Left ventricle myocardium superior (tissue), 1 donor: ENCODE measurements around the gene APOBR. TPM values are rescaled to one million over a fixed set of nuclear protein-coding genes. Genes with fewer than 3 reads are reported as not detected.
"Not testable (repeated sequence)": the region's sequence is repeated elsewhere in the genome, so short reads cannot be mapped to it uniquely, and the experiment has no call there.

Source experiments
- ATAC-seq: fragments of 200-7000 bp; cut with Tn5 transposase; one replicate; pipeline ENCODE4 v1.9.1; 2020; ENCODE audit warnings: mild to moderate bottlenecking, moderate library complexity
- DNase-seq: peaks from one replicate; pipeline ENCODE4 v3.0.0-alpha.2; 2020
- intact Hi-C: fragments of 100-400 bp; cut with micrococcal nuclease; formaldehyde crosslinking; loops from one replicate; pipeline ENCODE4 v1.11.0; 2022
- total RNA-seq: library from RNA; stranded (reverse); fragmentation: NEBNext Ultra II Directional; extraction: Animal tissue kit (Norgen Biotek cat#: 25700); gene quantifications from one replicate; pipeline ENCODE4 v1.2.1, GENCODE V29; 2021
- donor health status: DM: no; HTN: yes; CAD: no; lungs with severe emphysema.

APOBR gene
- total RNA-seq, 1 donor from 2014 or later, result 0.47 TPM

DNA sequence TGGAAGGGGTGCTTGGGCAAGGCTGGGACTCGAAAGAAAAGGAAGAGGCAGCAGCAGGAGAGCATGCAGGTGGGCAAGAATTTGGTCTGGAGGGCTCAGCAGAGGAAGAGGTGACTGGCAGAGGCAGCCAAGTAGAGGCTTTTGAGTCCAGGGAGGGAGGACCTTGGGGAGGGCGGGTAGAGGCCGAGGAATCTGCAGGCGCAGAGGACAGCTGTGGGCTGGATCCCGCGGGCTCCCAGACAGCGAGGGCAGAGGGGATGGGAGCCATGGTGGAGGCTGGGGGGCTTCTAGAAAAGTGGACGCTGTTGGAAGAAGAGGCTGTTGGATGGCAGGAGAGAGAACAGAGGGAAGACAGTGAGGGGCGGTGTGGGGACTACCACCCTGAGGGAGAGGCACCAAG lies 2.9 kb downstream of the APOBR start:
- DNase-seq (no peak), ATAC-seq (no peak)
- intact Hi-C loops, result loop anchor here (10.0 kb wide), 1 partner anchor 57 kb away; the partner anchor contains the start of gene SGF29

DNA sequence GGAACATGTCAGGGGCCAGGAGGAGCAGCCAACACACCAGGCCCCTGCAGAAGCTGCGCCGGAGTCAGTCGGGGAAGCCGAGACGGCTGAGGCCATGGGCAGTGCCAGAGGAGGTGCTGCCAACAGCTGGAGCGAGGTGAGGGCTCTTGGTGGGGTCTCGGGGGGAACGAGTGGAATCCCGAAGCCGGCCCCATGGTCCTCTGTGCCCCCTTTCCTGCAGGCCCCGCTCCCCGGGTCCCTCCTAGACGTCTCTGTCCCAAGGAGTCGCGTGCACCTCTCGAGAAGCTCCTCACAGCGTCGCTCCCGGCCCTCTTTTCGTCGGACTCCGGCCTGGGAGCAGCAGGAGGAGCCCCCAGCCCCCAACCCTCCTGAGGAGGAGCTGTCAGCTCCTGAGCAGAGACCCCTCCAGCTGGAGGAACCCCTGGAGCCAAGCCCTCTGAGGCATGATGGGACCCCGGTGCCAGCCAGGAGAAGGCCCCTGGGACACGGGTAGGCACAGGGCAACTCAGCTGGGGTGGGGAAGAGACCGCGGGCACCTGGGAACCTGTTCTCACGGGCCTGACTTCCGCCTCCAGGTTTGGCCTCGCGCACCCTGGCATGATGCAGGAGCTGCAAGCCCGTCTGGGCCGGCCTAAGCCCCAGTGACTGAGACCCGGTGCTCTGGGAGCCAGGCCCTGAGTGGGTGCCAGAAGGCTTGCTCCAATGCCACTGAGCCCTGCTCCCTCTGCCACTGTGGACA lies 3.6 kb downstream of the APOBR start:
- DNase-seq (no peak), ATAC-seq (no peak)
- intact Hi-C loops, result loop anchor here (10.0 kb wide), 1 partner anchor 57 kb away; the partner anchor contains the start of gene SGF29

DNA sequence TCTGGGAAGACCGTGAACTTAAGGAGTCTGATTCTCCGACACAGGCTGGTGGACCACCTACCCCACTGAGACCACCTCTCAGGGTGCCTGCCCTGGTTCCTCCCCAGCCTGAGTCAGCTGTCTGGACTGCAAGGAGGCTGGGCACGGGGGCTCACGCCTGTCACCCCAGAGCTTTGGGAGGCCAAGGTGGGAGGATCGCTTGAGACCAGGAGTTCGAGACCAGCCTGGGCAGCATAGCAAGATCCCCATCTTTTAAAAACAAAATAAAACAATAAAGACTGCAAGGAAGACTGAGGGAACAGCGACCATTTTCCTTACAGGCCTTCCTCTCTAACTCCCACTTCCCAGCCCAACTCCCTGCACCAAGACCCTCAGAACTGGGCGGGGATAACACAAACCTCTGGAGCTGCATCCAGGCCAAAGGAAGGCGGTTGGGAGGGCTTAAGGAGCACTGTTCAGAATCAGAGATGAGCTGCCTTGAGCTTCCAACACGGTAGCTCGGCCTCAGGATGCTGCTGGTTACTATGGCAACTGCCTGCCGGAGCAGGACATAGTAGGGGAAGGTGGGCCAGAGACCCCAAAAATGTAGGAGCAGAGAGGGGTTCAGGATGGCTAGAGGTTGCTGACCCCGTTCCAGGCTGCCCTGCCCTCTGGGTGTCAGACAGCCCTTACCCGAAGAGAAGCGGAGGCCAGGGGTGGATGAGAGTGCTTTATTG lies 4.4 kb downstream of the APOBR start:
- ATAC-seq, result no peak
- DNase-seq, result no peak
- intact Hi-C loops, result loop anchor here (10.0 kb wide), 1 partner anchor 56 kb away; the partner anchor contains the start of gene SGF29

DNA sequence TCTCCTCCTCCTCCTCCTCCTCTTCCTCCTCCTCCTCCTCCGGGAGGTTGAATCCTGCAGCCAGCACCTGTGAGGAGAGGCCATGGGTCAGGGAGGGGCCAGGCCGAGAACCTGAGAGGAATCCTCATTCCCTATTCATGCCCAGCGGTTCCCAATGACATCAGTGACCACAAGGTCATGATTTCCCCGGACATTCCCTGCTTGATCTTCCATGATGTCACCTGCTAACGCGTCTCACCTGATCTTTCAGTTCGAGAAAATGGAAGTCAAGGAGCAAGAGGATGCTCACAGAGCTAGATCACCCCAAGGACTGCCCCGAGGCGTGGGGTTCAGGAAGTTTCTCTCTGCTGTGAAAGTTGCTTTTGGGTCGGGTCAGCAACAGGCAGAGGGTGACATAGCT lies 5.4 kb downstream of the APOBR start:
- intact Hi-C loops, result loop anchor here (10.0 kb wide), 1 partner anchor 55 kb away; the partner anchor contains the start of gene SGF29
- ATAC-seq, result no peak
- no peak for DNase-seq

DNA sequence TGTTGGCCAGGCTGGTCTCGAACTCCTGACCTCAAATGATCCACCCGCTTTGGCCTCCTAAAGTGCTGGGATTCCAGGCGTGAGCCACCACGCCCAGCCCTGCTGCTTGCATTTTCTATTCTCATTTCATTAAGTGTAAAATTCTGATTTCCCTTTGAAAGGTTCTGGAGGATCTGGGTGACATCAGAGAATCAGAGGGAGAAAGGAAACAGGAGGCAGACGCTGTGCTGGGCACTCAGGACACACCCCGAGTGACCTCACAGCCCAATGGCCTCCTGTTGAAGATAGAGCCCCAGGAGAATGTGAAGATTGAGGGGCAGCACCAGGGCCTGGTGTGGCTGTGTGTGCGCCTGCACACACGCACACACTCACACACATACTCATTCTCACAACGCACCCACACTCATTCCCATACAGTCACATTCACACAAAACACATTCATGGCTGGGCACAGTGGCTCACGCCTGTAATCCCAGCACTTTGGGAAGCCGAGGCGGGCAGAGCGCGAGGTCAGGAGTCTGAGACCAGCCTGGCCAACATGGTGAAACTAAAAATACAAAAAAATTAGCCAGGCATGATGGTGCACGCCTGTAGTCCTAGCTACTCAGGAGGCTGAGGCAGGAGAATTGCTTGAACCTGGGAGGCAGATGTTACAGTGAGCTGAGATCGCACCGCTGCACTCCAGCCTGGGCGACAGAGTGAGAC lies 6.2 kb downstream of the APOBR start:
- DNase-seq, ATAC-seq, intact Hi-C loops: not testable (repeated sequence)

DNA sequence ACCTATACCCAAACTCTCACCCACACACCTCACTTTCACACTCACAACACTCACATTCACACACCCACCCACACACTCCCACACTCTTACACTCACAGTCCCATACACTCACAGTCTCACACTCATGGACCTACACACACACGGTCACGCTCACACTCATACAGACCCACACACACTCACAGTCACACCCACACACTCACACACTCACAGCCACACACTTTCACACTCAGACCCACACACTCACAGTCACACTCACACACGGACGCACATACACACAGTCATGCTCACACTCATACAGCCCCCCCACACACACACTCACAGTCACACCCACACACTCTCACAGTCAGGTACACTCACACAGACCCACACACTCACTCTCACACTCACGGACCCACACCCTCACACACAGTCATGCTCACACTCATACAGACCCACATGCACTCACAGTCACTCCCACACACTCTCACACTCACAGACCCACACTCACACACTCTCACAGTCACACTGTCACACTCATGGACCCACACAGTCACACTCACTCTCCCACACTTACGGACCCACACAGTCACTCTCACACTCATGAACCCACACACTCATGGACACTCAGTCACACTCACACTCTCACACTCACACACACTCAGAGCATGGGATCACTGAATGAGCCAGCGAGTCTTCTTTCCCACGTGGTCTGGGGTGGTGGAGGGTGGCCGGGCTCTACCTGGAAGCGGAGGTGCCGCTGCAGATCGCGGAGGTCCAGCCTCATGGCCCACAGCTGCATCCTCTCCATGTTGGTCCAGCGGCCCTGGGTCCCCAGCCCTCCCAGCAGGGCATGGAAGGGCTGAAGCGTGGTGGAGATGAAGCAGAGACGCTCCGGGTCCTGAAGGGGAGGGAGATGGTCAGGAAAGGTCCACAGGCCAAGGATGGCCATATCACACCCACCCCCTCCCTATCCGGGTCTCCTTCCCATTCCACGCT lies 7.1 kb downstream of the APOBR start:
- intact Hi-C loops, result no loop called here
- ATAC-seq (no peak), DNase-seq (no peak)

DNA sequence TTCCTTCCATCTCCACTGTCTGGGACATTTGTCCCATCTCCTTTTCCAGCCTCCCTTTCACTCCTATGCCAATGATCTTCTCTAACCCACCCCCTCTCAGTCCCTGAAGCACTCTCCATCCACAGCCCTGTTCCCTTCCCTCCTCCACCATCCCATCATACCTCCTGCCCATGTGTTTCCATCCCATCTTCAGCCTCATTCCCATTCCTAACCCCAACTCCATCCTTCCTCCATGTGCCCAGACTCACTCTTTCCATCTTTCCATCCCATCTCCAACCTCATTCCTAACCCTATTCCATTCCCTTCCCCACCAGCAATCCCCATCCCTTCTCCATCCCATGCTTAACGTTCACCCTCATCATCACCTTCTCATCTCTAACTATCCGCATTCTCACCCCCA lies 7.8 kb downstream of the APOBR start:
- intact Hi-C loops, result no loop called here
- DNase-seq (no peak), ATAC-seq (no peak)

DNA sequence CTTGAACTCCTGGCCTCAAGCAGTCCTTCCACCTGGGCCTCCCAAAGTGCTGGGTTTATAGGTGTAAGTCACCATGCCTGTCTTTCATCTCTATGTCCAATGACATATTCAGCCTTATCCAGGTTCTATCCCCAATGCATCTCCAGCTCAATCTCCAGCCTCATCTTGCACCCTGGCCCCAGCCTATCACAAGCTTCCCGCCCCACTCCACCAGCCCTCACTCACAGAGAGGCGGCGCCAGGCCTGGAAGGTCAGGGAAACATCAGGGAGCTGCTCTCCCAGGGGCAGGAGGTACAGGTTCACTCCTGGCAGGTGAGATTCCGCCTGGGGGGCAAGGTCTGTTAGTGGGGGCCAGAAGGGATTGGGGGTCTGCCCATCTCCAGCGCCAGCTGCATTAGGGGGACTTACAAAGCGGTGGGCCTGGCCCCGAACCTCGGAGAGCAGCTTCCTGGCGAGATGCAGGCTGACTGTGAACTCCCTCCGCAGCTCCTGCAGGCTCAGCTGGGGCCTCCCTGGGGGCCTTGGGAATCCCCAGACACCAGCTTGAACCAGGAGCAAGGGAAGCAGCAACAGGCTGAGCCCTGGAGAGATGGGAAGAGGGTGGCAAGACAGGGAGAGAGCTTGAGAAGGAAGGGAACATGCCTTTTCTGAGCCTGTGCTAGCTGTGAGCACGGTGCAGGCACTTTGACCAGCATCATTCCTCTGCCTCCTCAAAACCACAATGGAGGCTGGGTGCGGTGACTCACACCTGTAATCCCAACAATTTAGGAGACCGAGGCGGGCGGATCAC lies 9.2 kb downstream of the APOBR start:
- no peak for ATAC-seq
- no peak for DNase-seq
- intact Hi-C loops, result no loop called here

DNA sequence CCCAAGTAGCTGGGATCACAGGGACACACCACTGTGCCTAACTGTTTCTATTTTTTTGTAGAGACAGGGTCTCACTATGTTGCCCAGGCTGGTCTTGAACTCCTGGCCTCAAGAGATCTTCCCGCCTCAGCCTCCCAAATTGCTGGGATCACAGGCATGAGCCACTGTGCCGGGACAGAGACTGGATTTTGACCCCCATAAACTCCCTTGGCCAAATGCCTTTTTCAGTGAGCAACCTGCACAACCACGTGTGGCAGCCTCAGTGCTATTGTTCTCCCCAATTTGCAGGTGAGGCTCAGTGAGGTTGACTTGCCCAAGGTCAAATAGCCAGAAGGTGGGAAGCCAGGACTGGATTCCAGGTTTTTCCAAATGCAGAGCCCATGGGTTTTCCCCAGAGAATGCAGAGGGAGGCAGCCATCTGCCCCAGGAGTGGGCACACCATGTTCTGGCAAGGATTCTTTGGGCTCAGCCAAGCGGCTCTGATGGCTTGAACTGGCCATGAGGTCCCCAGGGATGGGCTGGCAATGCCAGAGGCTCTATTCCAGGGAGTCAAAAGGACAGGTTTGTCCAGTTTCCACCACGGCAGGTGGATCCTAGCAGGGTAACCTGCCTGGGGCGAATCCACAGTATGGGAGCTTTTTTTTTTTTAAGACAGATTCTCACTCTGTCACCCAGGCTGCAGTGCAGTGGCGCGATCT lies 10.4 kb downstream of the APOBR start:
- intact Hi-C loops, result no loop called here
- DNase-seq (no peak), ATAC-seq (no peak)

DNA sequence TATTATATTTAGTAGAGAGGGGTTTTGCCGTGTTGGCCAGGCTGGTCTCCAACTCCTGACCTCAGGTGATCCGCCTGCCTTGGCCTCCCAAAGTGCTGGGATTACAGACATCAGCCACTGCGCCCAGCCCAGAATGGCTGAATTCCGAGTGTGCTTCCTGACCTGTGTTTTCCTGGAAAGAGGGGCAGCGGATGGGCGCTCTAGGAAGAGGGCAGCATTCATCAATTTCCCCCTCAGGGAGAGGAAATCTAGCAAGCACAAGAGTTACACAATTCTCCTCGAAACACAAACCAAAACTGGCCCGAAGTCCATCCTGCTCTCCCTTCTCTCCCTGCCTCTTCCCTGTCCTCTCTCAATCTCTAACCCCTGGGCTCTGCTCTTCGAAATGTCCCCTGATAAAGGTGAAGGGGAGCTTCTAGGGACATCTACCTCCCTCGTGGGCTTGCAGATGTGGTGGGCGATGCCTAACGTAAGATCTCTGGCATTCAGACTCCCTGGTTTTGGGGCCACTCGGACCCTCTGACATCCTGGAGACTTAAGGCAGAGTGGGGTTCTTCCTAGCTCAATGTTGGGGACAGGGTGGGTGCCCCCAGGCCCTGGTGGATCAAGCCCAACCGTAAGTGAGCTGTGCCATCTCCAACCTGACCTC lies 11.2 kb downstream of the APOBR start:
- no peak for ATAC-seq
- intact Hi-C loops, result no loop called here

DNA sequence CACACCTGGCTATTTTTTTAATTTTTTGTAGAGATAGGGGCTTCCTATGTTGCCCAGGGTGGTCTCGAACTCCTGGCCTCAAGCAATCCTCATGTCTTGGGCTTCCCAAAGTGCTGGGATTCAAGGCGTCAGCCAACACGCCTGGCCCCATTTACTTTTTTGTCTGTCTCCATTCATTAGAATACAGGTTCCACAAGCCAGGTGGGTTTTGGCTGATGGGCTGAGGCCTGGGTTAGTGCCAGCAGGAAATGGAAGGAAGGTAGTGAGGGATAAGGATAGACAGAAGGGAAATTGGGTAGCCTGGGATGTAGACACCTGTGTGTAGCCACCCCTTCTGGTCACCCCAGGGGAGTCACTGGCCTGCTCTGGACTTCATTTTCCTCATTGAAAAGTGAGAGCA lies 16.6 kb downstream of the APOBR start:
- ATAC-seq (no peak), DNase-seq (no peak)
- intact Hi-C loops, result no loop called here

More for the DNA sequence above, 11.2 kb downstream of the APOBR start:
- no peak for DNase-seq

DNA sequence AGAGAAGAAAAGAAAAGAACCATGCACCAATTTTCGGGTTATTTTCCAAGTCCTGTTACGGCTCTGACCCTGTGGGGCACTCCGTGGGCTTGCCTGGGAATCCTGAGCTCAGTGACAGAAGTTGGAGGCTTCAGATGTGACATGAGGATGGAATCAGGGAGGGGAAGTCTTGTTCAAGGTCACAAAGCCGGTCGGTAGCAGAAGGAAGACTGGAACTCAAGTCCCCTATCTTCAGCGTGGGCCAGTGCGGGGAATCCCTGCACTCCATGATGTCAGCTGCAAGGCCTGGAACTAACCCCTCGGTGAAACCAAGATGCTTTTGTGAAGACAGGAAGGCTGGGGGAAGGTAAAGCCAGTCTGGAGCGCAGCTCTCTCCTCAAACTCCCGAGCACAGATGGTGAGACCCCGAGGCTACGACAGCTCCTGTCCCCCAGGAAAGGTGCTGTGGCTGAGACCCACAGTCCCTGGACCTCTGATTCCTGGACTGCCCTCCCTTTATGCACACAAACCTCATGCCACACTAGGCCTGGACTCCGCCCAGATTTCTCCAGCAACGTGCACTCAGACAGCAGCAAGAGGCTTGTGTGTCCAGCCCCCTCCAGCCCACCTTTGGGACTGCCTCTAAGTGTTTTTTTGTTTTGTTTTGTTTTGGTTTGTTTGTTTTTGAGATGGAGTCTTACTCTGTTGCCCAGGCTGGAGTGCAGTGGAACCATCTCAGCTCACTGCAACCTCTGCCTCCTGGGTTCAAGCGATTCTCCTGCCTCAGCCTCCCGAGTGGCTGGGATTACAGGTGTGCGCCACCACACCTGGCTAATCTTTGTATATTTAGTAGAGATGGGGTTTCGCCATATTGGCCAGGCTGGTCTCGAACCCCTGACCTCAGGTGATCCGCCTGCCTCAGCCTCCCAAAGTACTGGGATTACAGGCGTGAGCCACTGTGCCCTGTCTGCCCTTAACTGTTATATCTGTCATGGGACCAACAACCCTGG lies 17.7 kb downstream of the APOBR start:
- no peak for DNase-seq
- intact Hi-C loops, result no loop called here
- no peak for ATAC-seq

DNA sequence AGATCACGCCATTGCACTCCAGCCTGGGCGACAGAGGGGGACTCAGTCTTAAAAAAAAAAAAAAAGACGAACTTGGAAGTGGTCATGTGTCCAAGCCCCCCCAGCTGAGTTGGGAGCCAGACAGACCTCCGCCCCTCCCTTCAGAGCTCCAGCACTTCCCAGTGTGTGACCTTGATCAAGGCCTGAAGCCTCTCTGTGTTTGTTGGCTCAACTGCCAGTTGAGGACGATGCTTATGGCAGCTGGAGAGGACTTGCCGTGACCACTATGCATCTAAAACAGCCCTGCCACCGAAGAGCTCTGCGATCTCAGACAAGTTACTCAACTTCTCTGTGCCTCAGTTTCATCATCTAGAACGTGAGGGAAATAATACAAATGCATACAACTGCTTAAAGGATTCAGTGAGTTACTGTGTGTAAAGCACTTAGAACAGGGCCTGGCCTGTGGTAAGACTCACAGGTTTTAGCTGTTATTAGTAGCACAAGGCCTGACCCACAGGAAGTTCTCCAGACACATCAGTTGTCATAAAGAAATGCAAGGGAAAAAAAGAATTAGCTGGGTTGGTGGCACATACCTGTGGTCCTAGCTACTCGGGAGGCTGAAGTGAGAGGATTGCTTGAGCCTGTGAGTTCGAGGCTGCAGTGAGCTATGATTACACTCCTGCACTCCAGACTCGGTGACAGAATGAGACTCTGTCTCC lies 19.2 kb downstream of the APOBR start:
- ATAC-seq (no peak), DNase-seq (no peak)
- intact Hi-C loops, result no loop called here

DNA sequence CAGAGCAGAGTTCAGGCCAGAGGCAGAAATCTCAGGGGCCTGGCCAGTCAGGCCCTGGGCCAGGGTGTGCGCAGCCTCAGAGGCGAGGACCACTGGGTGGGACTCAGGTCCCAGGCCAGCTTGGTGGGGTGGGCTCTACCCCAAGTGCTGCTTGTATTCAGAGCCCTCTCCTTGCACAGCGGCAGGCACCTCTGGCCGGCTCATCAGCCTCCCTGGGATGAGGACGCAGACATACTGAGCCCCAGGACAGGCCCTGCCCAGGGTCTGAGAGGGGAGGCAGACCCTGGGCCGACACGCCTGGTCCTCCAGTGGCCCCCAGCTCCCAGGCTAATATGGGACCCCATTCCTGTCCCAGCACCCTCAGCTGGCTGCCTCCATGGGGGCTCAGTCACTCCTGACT lies 19.8 kb downstream of the APOBR start:
- DNase-seq (no peak), ATAC-seq (no peak)
- intact Hi-C loops, result no loop called here

DNA sequence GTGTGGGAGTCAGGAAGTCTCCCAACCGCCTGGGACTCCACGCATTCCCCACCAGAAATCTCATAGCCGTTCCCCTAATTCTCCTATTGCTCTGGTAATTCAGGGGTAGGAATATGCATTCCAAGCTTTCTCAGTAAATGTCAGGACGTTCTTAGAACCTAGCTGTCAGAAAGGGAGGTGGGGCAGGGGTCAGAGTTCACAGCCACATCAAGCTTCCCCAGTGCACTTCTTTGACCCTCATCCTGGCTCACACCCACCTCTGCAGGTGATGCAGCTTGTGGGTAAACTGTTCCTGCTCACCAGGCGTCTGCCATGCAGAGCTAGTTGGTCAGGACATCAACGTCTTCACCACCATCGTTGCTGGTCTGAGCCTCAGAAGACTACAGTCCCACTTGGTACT lies 26.2 kb downstream of the APOBR start:
- DNase-seq (no peak), ATAC-seq (no peak)
- intact Hi-C loops, result no loop called here
